ENCODE data around the gene CNN2. TPM values are rescaled to one million over a fixed set of nuclear protein-coding genes. Genes with fewer than 3 reads are reported as not detected.
A peak's percentile ranks its signal among the peaks of the same experiment; 100 is the strongest.

CNN2 gene
- polyA plus RNA-seq, 3 donors = 69.9 to 213 (median 144) TPM

DNA sequence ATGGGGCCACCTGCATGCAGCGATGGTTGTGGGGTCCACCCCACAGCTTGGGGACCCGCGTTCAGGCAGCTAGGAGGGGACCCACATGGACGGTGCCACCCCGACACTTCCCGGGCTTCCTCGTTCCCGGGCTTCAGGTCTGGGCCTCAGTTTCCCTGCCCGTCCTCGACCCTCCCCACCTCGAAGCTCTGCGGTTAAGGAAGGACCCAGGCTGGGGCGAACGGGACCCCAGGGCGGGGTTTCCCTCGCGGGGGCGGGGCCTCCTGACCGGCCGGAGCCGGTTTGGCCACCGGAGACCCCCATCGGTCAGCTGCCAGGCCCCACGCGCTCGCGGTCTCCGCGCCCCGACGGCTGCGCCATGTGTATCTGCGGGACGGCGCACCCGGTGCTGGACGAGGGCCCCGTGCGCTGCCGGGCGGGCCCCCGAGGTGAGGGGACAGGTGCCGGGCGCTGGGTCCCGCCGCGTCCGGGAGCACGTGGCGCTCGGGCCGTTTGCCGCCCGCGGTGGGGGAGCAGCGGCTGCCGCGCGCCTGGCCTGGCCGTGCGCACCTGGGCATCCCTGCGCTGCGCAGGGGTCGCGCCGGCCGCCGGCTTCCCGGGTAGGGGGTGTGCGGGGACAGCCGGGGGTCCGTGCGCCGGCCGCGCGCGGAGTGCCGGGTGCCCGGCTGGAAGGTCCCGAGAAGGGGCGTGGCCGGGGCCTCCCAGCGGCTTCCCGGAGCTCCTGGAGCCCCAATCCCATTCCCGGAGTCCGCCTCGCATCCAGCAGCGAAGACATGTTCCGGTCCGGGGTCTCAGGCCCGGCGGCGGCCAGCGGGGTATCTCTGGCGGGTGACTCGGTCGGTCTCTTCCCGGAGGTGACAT is 44.8 kb downstream of the CNN2 start:
- H3K36me3 ChIP-seq (replicated peaks in 1 of 2; ENCODE audit: control insufficient read depth in 1 of 2, insufficient read depth in 2 of 2, low read length in 2 of 2) = peaks cover 49 to 53% of the 10 kb centered on the region in 2 donors
- TF ChIP-seq CTCF (IDR thresholded peaks at IDR 0.05) = no peak
- peaks cover 0 to 1% (median 0%) of the 10 kb centered on the region in 3 donors for H3K27me3 Mint-ChIP-seq (ENCODE audit: low read depth in 3 of 3)
- intact Hi-C loops (cut with micrococcal nuclease) = loop anchor here in 1 of 2 donors (5.0 kb wide), 1 partner anchor 34 kb away; no protein-coding TSS in a partner anchor
- H3K9me3 Mint-ChIP-seq = no peaks in the 10 kb centered on the region
- no peak overlapping the region for H3K9ac ChIP-seq (ENCODE audit: insufficient read depth, low read length, poor library complexity, severe bottlenecking)
- peak overlapping the region in 1 of 7 donors; percentile 70 for H3K27ac Mint-ChIP-seq
- H3K4me3 Mint-ChIP-seq = no peak overlapping the region
- H2AFZ ChIP-seq (ENCODE audit: insufficient read depth, low read depth, low read length, poor library complexity, severe bottlenecking) = no peak overlapping the region
- H3K27ac ChIP-seq (ENCODE audit: low read depth in 1 of 2, low read length in 2 of 2) = no peak overlapping the region
- WGBS (ENCODE audit: insufficient coverage) = 95% methylated on average over 98 of the region's 99 CpGs
- H3K4me3 ChIP-seq (replicated peaks in 1 of 3; ENCODE audit: low read depth in 2 of 3, low read length in 3 of 3) = no peak overlapping the region
- H3K36me3 Mint-ChIP-seq = peaks cover 38 to 63% of the 10 kb centered on the region in 2 donors
- H3K27me3 ChIP-seq (ENCODE audit: control insufficient read depth in 2 of 2, insufficient read depth in 2 of 2, low read length in 2 of 2) = no peaks in the 10 kb centered on the region
- DNase-seq = no peak
- H3K9me3 ChIP-seq (replicated peaks in 1 of 2; ENCODE audit: control insufficient read depth in 1 of 2, insufficient read depth in 1 of 2, low read length in 2 of 2) = no peaks in the 10 kb centered on the region
- no peak overlapping the region for H3K4me2 ChIP-seq (replicated peaks; ENCODE audit: extremely low read depth, low read length, poor library complexity, severe bottlenecking)
- H3K79me2 ChIP-seq (ENCODE audit: insufficient read depth, low read length) = peaks cover 94% of the 10 kb centered on the region
- H3K4me1 Mint-ChIP-seq = peaks cover 61% of the 10 kb centered on the region
- H3K4me1 ChIP-seq (ENCODE audit: control insufficient read depth in 1 of 2, insufficient read depth in 2 of 2, low read length in 2 of 2) = peaks cover 70 to 88% of the 10 kb centered on the region in 2 donors
- H4K20me1 ChIP-seq (ENCODE audit: insufficient read depth, low read length) = peaks cover 88% of the 10 kb centered on the region

DNA sequence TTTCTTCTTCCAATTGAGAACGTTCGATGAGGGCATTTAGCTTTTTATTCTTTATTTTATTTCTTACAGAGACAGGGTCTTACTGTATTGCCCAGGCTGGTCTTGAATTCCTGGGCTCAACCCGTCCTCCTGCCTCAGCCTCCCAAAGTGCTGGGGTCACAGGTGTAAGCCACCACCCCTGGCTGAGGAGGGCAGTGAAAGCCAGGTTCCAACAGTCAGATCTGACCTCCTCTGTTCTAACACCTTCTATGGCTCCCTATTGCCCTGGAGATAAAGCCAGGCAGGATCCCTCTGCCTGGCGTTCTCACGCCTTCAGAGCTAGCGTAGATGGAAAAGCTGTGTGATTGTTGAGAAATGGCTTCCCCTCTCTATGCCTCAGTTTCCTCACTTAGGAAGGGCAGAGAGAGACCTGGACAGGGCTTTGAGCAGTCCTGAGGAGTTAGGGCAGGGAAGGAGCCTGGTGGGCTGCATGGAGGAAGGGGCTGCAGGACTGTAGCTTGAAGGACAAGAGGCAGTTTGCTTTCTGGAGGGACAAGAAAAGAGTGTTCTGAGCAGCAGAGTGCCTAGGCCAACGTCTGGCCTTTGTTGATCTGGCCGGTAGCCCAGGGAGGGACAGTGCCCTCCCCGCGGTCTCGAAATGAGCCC is 46.1 kb downstream of the CNN2 start:
- Mint-ChIP-seq H3K4me1 (peaks cover 67% of the 10 kb centered on the region), H3K27ac (peak overlapping the region in 6 of 7 donors; percentile 15 to 80 (median 37)), H3K27me3 (ENCODE audit: low read depth in 3 of 3) (peaks cover 0 to 1% (median 0%) of the 10 kb centered on the region in 3 donors), H3K36me3 (peaks cover 42 to 75% of the 10 kb centered on the region in 2 donors), H3K4me3 (no peak overlapping the region), H3K9me3 (no peaks in the 10 kb centered on the region)
- 82% methylated on average over 3 of the region's 11 CpGs for WGBS (ENCODE audit: insufficient coverage)
- no peak overlapping the region for H2AFZ ChIP-seq (ENCODE audit: insufficient read depth, low read depth, low read length, poor library complexity, severe bottlenecking)
- no peaks in the 10 kb centered on the region for H3K27me3 ChIP-seq (ENCODE audit: control insufficient read depth in 2 of 2, insufficient read depth in 2 of 2, low read length in 2 of 2)
- H3K4me1 ChIP-seq (ENCODE audit: control insufficient read depth in 1 of 2, insufficient read depth in 2 of 2, low read length in 2 of 2) = peaks cover 77 to 92% of the 10 kb centered on the region in 2 donors
- H4K20me1 ChIP-seq (ENCODE audit: insufficient read depth, low read length) = peaks cover 95% of the 10 kb centered on the region
- DNase-seq = no peak
- H3K36me3 ChIP-seq (replicated peaks in 1 of 2; ENCODE audit: control insufficient read depth in 1 of 2, insufficient read depth in 2 of 2, low read length in 2 of 2) = peaks cover 53 to 58% of the 10 kb centered on the region in 2 donors
- H3K4me3 ChIP-seq (replicated peaks in 1 of 3; ENCODE audit: low read depth in 2 of 3, low read length in 3 of 3) = no peak overlapping the region
- peaks cover 95% of the 10 kb centered on the region for H3K79me2 ChIP-seq (ENCODE audit: insufficient read depth, low read length)
- intact Hi-C loops (cut with micrococcal nuclease) = loop anchor here in 1 of 2 donors (2.0 to 5.0 kb wide), 2 partner anchors 14 to 35 kb away; no protein-coding TSS in a partner anchor
- H3K4me2 ChIP-seq (replicated peaks; ENCODE audit: extremely low read depth, low read length, poor library complexity, severe bottlenecking) = no peak overlapping the region
- no peaks in the 10 kb centered on the region for H3K9me3 ChIP-seq (replicated peaks in 1 of 2; ENCODE audit: control insufficient read depth in 1 of 2, insufficient read depth in 1 of 2, low read length in 2 of 2)
- H3K9ac ChIP-seq (ENCODE audit: insufficient read depth, low read length, poor library complexity, severe bottlenecking) = no peak overlapping the region
- H3K27ac ChIP-seq (ENCODE audit: low read depth in 1 of 2, low read length in 2 of 2) = no peak overlapping the region
- TF ChIP-seq CTCF (IDR thresholded peaks at IDR 0.05) = no peak

Measured in CD14-positive monocyte (primary cell).